Activated CD4-positive, CD25-positive, alpha-beta regulatory T cell treated with anti-CD3 and anti-CD28 coated beads, Interleukin-2, amount 50 U/mL, for 24 hours (primary cell): ENCODE results near the gene SUOX.
"Not testable (repeated sequence)": the region's sequence is repeated elsewhere in the genome, so short reads cannot be mapped to it uniquely, and the experiment has no call there.

Experiments used
- ATAC-seq, 2 donors: fragments of 150-1000 bp; cut with Tn5 transposase; one replicate each; pipeline ENCODE4 v1.10.0; 2021; ENCODE audit warnings: mild to moderate bottlenecking in 1 of 2, moderate library complexity in 1 of 2

Gene SUOX

GRCh38 chr12:55996715-55997534 lies at the start of gene SUOX:
Gene SUOX (plus strand): TSS chr12:55997276. CDS start chr12:56002222, 4,946 bp downstream.
- peak; percentile 78 to 81 for ATAC-seq

- no peak for ATAC-seq
These were observed 41.7 kb upstream of the SUOX start for GRCh38 chr12:55955344-55955743.

GRCh38 chr12:55955800-55956508 lies 41.1 kb upstream of the SUOX start:
- peak; percentile 76 to 82 for ATAC-seq

DNA sequence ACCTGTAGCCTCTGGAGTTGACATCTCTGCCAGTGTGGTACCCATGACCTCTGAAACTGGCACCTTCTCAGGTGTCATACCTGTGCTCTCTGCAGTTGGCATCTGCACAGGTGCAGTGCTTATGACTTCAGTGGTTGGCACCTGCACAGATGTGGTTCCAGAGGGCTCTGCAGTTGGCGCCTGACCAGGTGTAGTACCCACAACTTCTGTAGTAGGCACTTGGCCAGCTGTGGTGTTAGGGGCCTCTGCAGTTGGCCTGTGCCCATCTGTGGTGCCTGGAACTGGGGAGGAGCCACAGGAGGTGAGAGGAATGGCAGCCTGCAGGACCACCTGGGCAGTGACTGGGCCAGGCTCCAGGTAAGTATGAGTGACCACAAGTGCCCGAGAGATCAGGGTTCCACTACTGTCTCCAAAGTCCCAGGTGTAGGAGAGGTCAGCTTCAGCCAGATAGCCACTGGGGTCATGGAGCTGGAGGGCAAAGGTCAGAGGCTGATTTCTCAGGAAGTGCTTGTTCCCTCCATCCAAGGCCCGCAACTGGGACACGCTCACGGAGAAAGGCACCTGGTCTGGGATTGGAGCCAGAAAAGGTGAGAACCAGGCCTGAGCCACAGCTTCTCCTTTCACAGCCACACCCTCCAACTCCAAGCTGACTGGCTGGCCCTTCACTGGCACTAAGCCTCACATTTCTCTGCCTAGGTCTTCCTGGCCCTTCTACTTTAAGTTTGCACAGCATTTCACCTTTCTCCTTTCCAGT lies 39.8 kb upstream of the SUOX start:
- no peak for ATAC-seq

DNA sequence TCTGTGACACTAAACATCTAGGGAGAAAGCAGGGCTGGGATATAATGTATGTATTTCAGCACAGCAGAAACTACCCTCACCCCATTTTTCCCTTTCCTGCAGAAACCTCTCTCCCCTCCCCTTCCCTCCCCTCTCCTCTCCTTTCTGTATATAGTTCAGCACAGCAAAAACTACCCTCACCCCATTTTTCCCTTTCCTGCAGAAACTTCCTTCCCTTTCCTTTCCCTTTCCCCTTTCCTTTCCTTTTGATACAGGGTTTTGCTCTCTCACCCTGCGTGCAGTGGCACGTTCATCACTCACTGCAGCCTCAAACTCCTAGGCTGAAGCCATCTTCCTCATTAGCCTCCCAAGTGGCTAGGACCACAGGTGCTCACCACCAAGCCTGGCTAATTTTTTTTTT lies 33.3 kb upstream of the SUOX start:
- no peak for ATAC-seq

DNA sequence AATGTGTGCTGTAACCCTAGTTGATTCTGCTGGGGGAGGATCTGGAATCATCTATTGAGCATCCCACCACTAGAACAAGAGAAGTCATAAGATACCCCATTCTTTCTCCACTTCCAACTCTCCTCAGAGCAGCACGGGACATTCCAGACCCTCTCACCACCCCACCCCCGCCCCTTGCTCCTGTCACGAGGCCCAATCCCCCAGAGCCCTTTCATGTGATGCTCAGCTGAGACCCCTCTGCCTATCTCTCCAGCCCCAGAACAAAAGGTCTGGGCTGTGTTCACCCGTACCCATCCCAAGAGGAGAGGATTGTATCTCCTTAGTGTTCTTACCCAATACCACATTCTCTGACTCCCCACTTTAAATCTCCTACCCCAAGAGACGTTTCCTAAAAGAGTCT lies 31.8 kb upstream of the SUOX start:
- no peak for ATAC-seq

DNA sequence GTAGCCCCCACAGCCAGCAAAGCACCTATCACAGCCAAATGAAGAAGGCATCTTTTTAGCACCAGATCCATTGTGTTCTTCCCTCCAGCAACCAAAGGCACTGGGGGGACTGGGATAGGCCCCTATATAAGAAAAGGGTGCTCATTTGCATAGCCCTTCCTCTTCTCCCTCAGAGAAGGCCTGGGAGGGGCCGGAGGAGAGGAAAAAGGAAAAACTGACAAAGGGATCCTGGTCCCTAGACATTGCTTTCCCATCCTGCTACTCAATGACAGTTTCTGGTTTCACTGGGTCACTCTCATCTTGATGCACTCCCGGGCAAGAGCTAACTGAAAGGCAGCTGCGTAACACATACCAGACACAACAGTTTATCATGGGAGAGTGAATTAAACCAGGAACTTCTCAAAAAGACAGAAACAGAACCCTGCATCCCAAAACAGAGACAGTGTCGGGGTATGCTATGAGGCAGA lies 31.1 kb upstream of the SUOX start, which contains the start of gene PMEL:
Gene PMEL, minus strand, starts transcription at position 102 of the 467 bp plus-strand sequence. Its CDS starts 31 bp downstream, at position 71.
- ATAC-seq, result no peak

GRCh38 chr12:55966408-55967281 lies 30.4 kb upstream of the SUOX start, which contains the start of gene CDK2:
Gene CDK2 (plus strand): TSS chr12:55966830. CDS start chr12:55967009, 179 bp downstream.
- peak; percentile 95 to 96 for ATAC-seq

- no peak for ATAC-seq
These were observed 27.7 kb upstream of the SUOX start for GRCh38 chr12:55969356-55969755.

DNA sequence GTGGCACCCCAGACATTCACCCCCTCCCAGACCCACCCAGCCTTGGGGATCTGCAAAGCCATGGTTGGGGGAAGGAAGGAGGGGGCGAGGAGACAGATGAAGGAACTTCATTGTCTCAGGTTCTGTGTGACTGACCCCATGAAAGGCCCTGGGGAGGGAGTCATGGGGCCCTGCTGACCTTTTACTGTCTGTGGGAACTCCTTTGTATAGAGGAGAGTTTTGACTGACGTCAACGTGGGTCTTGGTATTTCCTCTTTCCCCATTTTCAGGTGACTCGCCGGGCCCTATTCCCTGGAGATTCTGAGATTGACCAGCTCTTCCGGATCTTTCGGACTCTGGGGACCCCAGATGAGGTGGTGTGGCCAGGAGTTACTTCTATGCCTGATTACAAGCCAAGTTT lies 26.3 kb upstream of the SUOX start:
- no peak for ATAC-seq

GRCh38 chr12:55972042-55972441 lies 25.0 kb upstream of the SUOX start:
- ATAC-seq, result no peak

DNA sequence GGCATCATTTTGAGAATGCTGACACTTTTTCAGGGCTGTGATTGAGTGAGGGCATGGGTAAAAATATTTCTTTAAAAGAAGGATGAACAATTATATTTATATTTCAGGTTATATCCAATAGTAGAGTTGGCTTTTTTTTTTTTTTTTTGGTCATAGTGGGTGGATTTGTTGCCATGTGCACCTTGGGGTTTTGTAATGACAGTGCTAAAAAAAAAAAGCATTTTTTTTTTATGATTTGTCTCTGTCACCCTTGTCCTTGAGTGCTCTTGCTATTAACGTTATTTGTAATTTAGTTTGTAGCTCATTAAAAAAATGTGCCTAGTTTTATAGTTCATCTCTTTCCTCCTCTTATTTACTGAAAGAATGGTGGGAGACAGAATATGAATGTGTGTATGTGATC lies 24.6 kb upstream of the SUOX start:
- ATAC-seq, result no peak

- ATAC-seq, result no peak
These were observed 24.0 kb upstream of the SUOX start for GRCh38 chr12:55972911-55973598.

DNA sequence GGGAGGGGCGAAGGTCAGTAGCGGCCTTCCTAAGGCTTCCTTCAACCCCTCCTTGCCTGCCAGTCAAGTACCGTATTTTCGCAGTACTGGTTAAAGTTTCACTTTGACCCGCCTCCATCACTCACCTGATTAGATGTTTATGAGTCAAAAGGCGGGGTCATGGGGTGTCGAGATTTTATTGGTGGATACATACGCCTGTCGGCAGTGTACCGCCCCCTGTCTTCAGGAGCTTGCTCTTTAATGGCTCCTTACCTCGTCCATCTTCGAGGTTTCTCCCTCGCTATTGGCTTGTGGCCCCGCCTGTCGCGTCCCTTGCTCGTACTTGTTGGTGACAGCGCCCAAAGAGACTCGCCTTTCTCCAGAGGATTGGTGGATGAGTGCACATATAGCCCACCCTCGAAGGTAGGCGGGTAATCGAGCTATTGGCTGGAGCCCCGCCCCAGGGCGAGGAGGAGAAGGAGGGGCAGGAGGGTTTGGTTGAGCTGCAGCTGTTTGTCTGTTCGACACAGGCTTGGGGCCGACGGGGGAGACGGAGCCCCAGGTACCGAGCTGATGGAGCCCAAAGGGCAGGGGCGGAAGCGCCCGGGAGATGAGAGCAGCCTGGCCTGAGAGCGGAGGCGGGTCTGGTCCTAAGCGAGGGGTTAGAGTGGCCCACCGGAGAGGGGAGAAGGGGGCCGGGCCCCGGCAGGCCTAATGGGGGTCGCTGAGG lies 23.3 kb upstream of the SUOX start, which contains the start of gene RAB5B:
Gene RAB5B, plus strand, starts transcription at position 480 of the 709 bp plus-strand sequence. CDS start 12,883 bp downstream, outside the sequence.
- ATAC-seq, result peak; percentile 95 to 96

- ATAC-seq, result peak; percentile 9 to 12
These were observed 22.8 kb upstream of the SUOX start for GRCh38 chr12:55974308-55974730.

GRCh38 chr12:55978393-55978792 lies 18.7 kb upstream of the SUOX start:
- ATAC-seq, result no peak

GRCh38 chr12:55979069-55979468 lies 18.0 kb upstream of the SUOX start:
- no peak for ATAC-seq

DNA sequence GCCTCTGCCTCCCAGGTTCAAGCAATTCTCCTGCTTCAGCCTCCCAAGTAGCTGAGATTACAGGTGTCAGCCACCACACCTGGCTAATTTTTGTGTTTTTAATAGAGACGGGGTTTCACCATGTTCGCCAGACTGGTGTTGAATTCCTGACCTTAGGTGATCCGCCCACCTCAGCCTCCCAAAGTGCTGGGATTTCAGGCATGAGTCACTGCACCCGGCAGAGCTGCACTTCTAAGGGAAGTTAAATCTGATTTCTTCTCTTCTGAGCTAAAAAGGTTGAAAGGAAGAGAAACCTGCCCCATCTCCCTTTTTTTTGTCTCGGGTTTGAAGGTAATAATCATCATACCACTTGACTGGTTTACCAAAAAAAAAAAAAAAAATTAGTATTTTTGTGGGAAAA lies 15.2 kb upstream of the SUOX start:
- ATAC-seq, result not testable (repeated sequence)

GRCh38 chr12:55982319-55982936 lies 14.6 kb upstream of the SUOX start:
- no peak for ATAC-seq
